PC-9 (cell line): Measurements from ENCODE around the gene ADAMTS13. TPM values are rescaled to one million over a fixed set of nuclear protein-coding genes. Genes with fewer than 3 reads are reported as not detected.

Experiments
- BruUV-seq: library from RNA; stranded (reverse); fragments of 400-500 nt; replicated peaks from 2 replicates; lab custom pipeline; 2021; lab: Mats Ljungman, UMichigan
- CTCF ChIA-PET: fragments of 300-600 bp; sonication (Branson Sonifier 250); formaldehyde crosslinking; loops from one replicate; lab custom pipeline; 2022; ENCODE audit warnings: antibody characterized with exemption; lab: Charles Lee
- POLR2A ChIA-PET: fragments of 300-600 bp; sonication (Branson Sonifier 250); formaldehyde crosslinking; loops from one replicate; lab custom pipeline; 2022; ENCODE audit warnings: antibody characterized with exemption; ENCODE audit not compliant: unreplicated experiment; lab: Charles Lee
- DNase-seq, 2 experiments: peaks; one replicate each; pipeline versions ENCODE4 v3.0.0 to v3.0.0-alpha.2; 2015 to 2022; ENCODE audit warnings: mixed read lengths in 1 of 2
- H2AFZ ChIP-seq: fragments of 200-600 bp; sonication (generic); 2 replicates; pipeline ENCODE4 v1.8.1; 2017; ENCODE audit warnings: antibody characterized with exemption
- H3F3A ChIP-seq: fragments of 200-600 bp; sonication (generic); 2 replicates; pipeline ENCODE4 v1.8.1; 2017; ENCODE audit warnings: antibody characterized with exemption, mild to moderate bottlenecking, low read depth; ENCODE audit not compliant: insufficient read depth
- H3K27ac ChIP-seq: fragments of 200-600 bp; sonication (generic); 2 replicates; pipeline ENCODE4 v1.6.1; 2016; ENCODE audit warnings: mixed run types
- H3K27me3 ChIP-seq: fragments of 200-600 bp; sonication (generic); 2 replicates; pipeline ENCODE4 v1.6.1; 2016; ENCODE audit warnings: low read depth, mixed run types; ENCODE audit not compliant: insufficient read depth
- H3K36me3 ChIP-seq: fragments of 200-600 bp; sonication (generic); 2 replicates; pipeline ENCODE4 v1.6.1; 2016; ENCODE audit warnings: low read depth, mixed run types
- H3K4me1 ChIP-seq: fragments of 200-600 bp; sonication (generic); replicated peaks from 2 replicates; pipeline ENCODE4 v1.6.1; 2016; ENCODE audit warnings: mixed run types; ENCODE audit not compliant: insufficient read depth
- H3K4me2 ChIP-seq: fragments of 200-600 bp; sonication (generic); 2 replicates; pipeline ENCODE4 v1.6.1; 2017; ENCODE audit warnings: mixed run types
- H3K4me3 ChIP-seq: fragments of 200-600 bp; sonication (generic); 2 replicates; pipeline ENCODE4 v1.6.1; 2016; ENCODE audit warnings: mixed run types
- H3K79me2 ChIP-seq: fragments of 200-600 bp; sonication (generic); 2 replicates; pipeline ENCODE4 v1.6.1; 2017; ENCODE audit warnings: low read depth, mixed run types
- H3K9me2 ChIP-seq: fragments of 200-600 bp; sonication (generic); 2 replicates; pipeline ENCODE4 v1.8.1; 2017; ENCODE audit warnings: mild to moderate bottlenecking; ENCODE audit not compliant: insufficient read depth
- H3K9me3 ChIP-seq: fragments of 200-600 bp; sonication (generic); 2 replicates; pipeline ENCODE4 v1.8.1; 2016; ENCODE audit warnings: low read depth; ENCODE audit not compliant: insufficient read depth
- H4K20me1 ChIP-seq: fragments of 200-600 bp; sonication (generic); 2 replicates; pipeline ENCODE4 v1.8.1; 2017; ENCODE audit not compliant: insufficient read depth
- EZH2 ChIP-seq: fragments of 200-600 bp; sonication (generic); IDR thresholded peaks from 2 replicates; pipeline ENCODE4 v1.8.0; 2017; ENCODE audit warnings: antibody characterized with exemption, low read depth
- intact Hi-C: fragments of 100-400 bp; cut with micrococcal nuclease; formaldehyde crosslinking; loops from one replicate; pipeline ENCODE4 v1.10.0; 2022; ENCODE audit not compliant: unreplicated experiment
- total RNA-seq: library from RNA; stranded (reverse); gene quantifications from 2 replicates; pipeline ENCODE4 v1.2.3, GENCODE V29; 2021
- TF ChIP-seq, protein P1 (sequence below): fragments of 200-600 bp; sonication (generic); conservative IDR thresholded peaks from 2 replicates; pipeline ENCODE4 v1.6.1; 2017; ENCODE audit warnings: mixed run types, antibody characterized with exemption, mild to moderate bottlenecking, moderate library complexity

ADAMTS13 gene
- total RNA-seq, 1 experiment from 2014 or later: 7.1 TPM

DNA sequence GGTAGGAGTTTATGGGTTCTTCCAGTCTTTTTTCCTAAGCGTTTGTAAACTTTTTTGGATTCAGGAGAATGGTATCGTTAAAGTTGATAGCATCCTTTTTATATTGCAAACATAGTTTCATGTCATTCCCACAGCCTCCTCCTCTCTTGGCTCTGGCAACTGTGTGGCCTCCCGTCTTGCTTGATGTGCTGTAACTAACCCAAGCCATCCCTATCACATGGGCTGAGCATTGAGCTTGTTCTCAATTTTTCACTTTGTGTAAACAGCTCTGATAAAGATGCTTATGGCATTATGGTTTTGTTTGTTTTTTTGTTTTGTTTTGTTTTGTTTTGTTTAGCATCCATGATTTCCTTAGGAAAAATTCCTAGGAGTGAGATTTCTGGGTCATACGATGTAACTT is 41.4 kb upstream of the ADAMTS13 start:
- CTCF ChIA-PET: interaction anchor here (0.7 kb wide), 1 partner anchor 231 kb away, joined by 6 read pairs; no protein-coding TSS in a partner anchor
- TF ChIP-seq EZH2: no peak
- TF ChIP-seq, protein P1, sequence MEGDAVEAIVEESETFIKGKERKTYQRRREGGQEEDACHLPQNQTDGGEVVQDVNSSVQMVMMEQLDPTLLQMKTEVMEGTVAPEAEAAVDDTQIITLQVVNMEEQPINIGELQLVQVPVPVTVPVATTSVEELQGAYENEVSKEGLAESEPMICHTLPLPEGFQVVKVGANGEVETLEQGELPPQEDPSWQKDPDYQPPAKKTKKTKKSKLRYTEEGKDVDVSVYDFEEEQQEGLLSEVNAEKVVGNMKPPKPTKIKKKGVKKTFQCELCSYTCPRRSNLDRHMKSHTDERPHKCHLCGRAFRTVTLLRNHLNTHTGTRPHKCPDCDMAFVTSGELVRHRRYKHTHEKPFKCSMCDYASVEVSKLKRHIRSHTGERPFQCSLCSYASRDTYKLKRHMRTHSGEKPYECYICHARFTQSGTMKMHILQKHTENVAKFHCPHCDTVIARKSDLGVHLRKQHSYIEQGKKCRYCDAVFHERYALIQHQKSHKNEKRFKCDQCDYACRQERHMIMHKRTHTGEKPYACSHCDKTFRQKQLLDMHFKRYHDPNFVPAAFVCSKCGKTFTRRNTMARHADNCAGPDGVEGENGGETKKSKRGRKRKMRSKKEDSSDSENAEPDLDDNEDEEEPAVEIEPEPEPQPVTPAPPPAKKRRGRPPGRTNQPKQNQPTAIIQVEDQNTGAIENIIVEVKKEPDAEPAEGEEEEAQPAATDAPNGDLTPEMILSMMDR: no peak
- H3K9me2 ChIP-seq: no peaks in the 10 kb centered on the region
- peaks cover 25% of the 10 kb centered on the region for H3K4me1 ChIP-seq
- no peak overlapping the region for H2AFZ ChIP-seq
- H3K4me2 ChIP-seq: no peak overlapping the region
- peaks cover 13% of the 10 kb centered on the region for H3F3A ChIP-seq
- intact Hi-C loops: no loop called here
- no peaks in the 10 kb centered on the region for H4K20me1 ChIP-seq
- POLR2A ChIA-PET: no interaction called here
- no peaks in the 10 kb centered on the region for H3K79me2 ChIP-seq
- H3K4me3 ChIP-seq: no peak overlapping the region
- H3K36me3 ChIP-seq: no peaks in the 10 kb centered on the region
- no peak overlapping the region for H3K27ac ChIP-seq
- DNase-seq: no peak
- H3K27me3 ChIP-seq: no peaks in the 10 kb centered on the region
- no TSS peak for BruUV-seq
- no peaks in the 10 kb centered on the region for H3K9me3 ChIP-seq

DNA sequence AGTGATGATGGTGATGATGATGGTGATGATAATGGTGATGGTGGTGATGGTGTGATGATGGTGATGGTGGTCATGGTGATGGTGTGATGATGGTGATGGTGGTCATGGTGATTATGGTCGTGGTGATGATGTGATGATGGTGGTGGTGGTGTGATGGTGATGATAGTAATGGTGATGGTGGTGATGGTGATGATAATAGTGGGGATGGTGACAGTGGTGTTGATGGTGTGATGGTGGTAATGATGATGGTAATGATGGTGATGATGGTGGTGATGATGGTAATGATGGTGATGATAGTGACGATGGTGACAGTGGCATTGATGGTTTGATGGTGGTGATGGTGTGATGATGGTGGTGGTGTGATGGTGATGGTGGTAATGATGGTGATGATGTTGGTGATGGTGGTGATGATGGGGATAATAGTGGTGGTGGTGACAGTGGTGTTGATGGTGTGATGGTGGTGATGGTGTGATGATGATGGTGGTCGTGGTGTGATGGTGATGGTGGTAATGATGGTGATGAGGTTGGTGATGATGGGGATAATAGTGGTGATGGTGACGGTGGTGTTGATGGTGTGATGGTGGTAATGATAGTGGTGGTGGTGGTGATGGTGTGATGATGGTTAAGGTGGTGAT is 39.5 kb upstream of the ADAMTS13 start:
- H4K20me1 ChIP-seq: no peaks in the 10 kb centered on the region
- H3K27me3 ChIP-seq: no peaks in the 10 kb centered on the region
- H3K79me2 ChIP-seq: no peaks in the 10 kb centered on the region
- BruUV-seq: no TSS peak
- CTCF ChIA-PET: no interaction called here
- H3K9me2 ChIP-seq: no peaks in the 10 kb centered on the region
- no peaks in the 10 kb centered on the region for H3K36me3 ChIP-seq
- no peak overlapping the region for H3K4me3 ChIP-seq
- no peak overlapping the region for H3K4me2 ChIP-seq
- TF ChIP-seq, protein P1: no peak
- no peak for TF ChIP-seq EZH2
- DNase-seq: no peak
- peaks cover 15% of the 10 kb centered on the region for H3K4me1 ChIP-seq
- intact Hi-C loops: no loop called here
- POLR2A ChIA-PET: no interaction called here
- H3F3A ChIP-seq: peaks cover 9% of the 10 kb centered on the region
- H3K27ac ChIP-seq: no peak overlapping the region
- H3K9me3 ChIP-seq: no peaks in the 10 kb centered on the region
- H2AFZ ChIP-seq: no peak overlapping the region

- peaks cover under 1% of the 10 kb centered on the region; the same call in 1 of the 2 replicates for H3F3A ChIP-seq
- H3K9me2 ChIP-seq: no peaks in the 10 kb centered on the region
- H3K9me3 ChIP-seq: no peaks in the 10 kb centered on the region
- H4K20me1 ChIP-seq: no peaks in the 10 kb centered on the region
- no TSS peak for BruUV-seq
- no peak overlapping the region for H3K4me2 ChIP-seq
- intact Hi-C loops: no loop called here
- ChIA-PET CTCF (interaction anchor here (0.6 kb wide), 1 partner anchor 209 kb away, joined by 3 read pairs; no protein-coding TSS in a partner anchor), POLR2A (no interaction called here)
- no peaks in the 10 kb centered on the region for H3K36me3 ChIP-seq
- no peak for DNase-seq
- H3K4me3 ChIP-seq: no peak overlapping the region
- no peaks in the 10 kb centered on the region for H3K27me3 ChIP-seq
- H3K27ac ChIP-seq: no peak overlapping the region
- H2AFZ ChIP-seq: no peak overlapping the region
- no peak for TF ChIP-seq EZH2
- TF ChIP-seq, protein P1: no peak
- peaks cover 7% of the 10 kb centered on the region for H3K4me1 ChIP-seq
- no peaks in the 10 kb centered on the region for H3K79me2 ChIP-seq
These were observed 38.7 kb upstream of the ADAMTS13 start for GRCh38 chr9:133383438-133383837.
